ENCODE data around the gene PIWIL1. TPM values are rescaled to one million over a fixed set of nuclear protein-coding genes. Genes with fewer than 3 reads are reported as not detected.
A peak's percentile ranks its signal among the peaks of the same experiment; 100 is the strongest.

Gene PIWIL1
- total RNA-seq, 1 experiment from 2014 or later: not detected

GRCh38 chr12:130396667-130397066 is 59.0 kb downstream of the PIWIL1 start:
- peaks cover 20% of the 10 kb centered on the region for H3K27me3 ChIP-seq (replicated peaks; ENCODE audit: insufficient read depth, low read depth, low read length, poor library complexity)
- H3K36me3 ChIP-seq (ENCODE audit: insufficient read depth, low read length, poor library complexity, severe bottlenecking): no peaks in the 10 kb centered on the region
- TF ChIP-seq EZH2 (IDR thresholded peaks at IDR 0.05; ENCODE audit: borderline replicate concordance, low read depth, low read length, poor library complexity, severe bottlenecking) (no peak), CTCF (conservative IDR thresholded peaks at IDR 0.05; ENCODE audit: low read depth, low read length) (no peak)
- BruUV-seq (replicated peaks): no TSS peak
- POLR2A ChIA-PET (ENCODE audit: low non-redundant PET): no interaction called here
- H3K9me3 ChIP-seq (ENCODE audit: low read depth, low read length, poor library complexity, severe bottlenecking): no peaks in the 10 kb centered on the region
- CTCF ChIA-PET: no interaction called here
- H3K4me3 ChIP-seq (ENCODE audit: low read depth, low read length, poor library complexity, severe bottlenecking): peak overlapping the region; percentile 7
- no peak overlapping the region for H3K27ac ChIP-seq (ENCODE audit: low read depth, low read length, poor library complexity, severe bottlenecking)
- DNase-seq (ENCODE audit: low spot score): no peak
- no peaks in the 10 kb centered on the region for H3K4me1 ChIP-seq (ENCODE audit: insufficient read depth, low read length, poor library complexity, severe bottlenecking)
- intact Hi-C loops (cut with micrococcal nuclease; ENCODE audit: unreplicated experiment): no loop called here

DNA sequence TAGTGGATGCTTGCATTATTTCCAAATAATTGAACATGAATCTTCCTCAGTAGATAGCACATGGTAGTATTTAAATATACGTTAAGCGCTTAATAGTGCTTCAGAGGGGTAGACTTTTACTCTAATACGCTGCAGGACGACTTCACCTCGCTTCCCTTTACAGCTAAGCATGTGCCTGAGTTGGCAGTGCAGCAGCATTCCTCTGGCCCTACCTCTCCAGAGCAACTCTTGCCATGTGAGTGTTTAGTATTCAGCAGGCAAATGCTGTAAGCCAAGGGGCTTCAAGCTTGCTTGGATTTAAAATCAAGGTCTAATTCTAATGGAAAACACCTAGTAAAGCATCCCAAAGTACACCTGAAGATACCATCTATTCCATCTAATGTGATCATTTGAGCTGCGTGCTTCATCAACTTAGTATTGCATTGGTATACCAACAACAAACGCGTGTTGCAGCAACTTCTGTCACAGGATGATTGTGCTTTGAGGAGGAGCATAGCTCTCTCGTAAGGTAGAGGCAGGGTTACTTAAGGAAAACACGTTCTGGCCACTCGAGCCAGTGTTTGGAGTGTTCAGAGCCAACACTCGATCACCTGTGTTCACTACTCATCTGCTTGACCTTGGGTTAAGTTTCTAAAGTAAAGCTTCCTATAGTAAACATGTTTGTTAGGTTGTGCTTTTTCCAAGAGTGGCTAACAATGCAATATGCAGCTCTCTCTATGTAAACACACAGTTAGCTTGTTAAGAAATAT is 60.6 kb downstream of the PIWIL1 start:
- Histone ChIP-seq H3K4me1 (ENCODE audit: insufficient read depth, low read length, poor library complexity, severe bottlenecking) (no peaks in the 10 kb centered on the region), H3K36me3 (ENCODE audit: insufficient read depth, low read length, poor library complexity, severe bottlenecking) (no peaks in the 10 kb centered on the region), H3K27me3 (replicated peaks; ENCODE audit: insufficient read depth, low read depth, low read length, poor library complexity) (peaks cover 23% of the 10 kb centered on the region), H3K9me3 (ENCODE audit: low read depth, low read length, poor library complexity, severe bottlenecking) (no peaks in the 10 kb centered on the region), H3K27ac (ENCODE audit: low read depth, low read length, poor library complexity, severe bottlenecking) (no peak overlapping the region), H3K4me3 (ENCODE audit: low read depth, low read length, poor library complexity, severe bottlenecking) (no peak overlapping the region)
- no TSS peak for BruUV-seq (replicated peaks)
- intact Hi-C loops (cut with micrococcal nuclease; ENCODE audit: unreplicated experiment): no loop called here
- TF ChIP-seq EZH2 (IDR thresholded peaks at IDR 0.05; ENCODE audit: borderline replicate concordance, low read depth, low read length, poor library complexity, severe bottlenecking) (no peak), CTCF (conservative IDR thresholded peaks at IDR 0.05; ENCODE audit: low read depth, low read length) (no peak)
- POLR2A ChIA-PET (ENCODE audit: low non-redundant PET): no interaction called here
- no peak for DNase-seq (ENCODE audit: low spot score)
- CTCF ChIA-PET: no interaction called here

GRCh38 chr12:130401703-130402102 is 64.0 kb downstream of the PIWIL1 start:
- H3K4me1 ChIP-seq (ENCODE audit: insufficient read depth, low read length, poor library complexity, severe bottlenecking): no peaks in the 10 kb centered on the region
- TF ChIP-seq EZH2 (IDR thresholded peaks at IDR 0.05; ENCODE audit: borderline replicate concordance, low read depth, low read length, poor library complexity, severe bottlenecking): no peak
- TF ChIP-seq CTCF (conservative IDR thresholded peaks at IDR 0.05; ENCODE audit: low read depth, low read length): peak; percentile 26; the same call in 1 of the 2 replicates
- H3K27me3 ChIP-seq (replicated peaks; ENCODE audit: insufficient read depth, low read depth, low read length, poor library complexity): peaks cover 33% of the 10 kb centered on the region
- DNase-seq (ENCODE audit: low spot score): peak; percentile 14
- intact Hi-C loops (cut with micrococcal nuclease; ENCODE audit: unreplicated experiment): loop anchor here (5.0 kb wide), 1 partner anchor 346 kb away; no protein-coding TSS in a partner anchor
- H3K9me3 ChIP-seq (ENCODE audit: low read depth, low read length, poor library complexity, severe bottlenecking): no peaks in the 10 kb centered on the region
- no TSS peak for BruUV-seq (replicated peaks)
- CTCF ChIA-PET: no interaction called here
- H3K4me3 ChIP-seq (ENCODE audit: low read depth, low read length, poor library complexity, severe bottlenecking): no peak overlapping the region
- no peak overlapping the region for H3K27ac ChIP-seq (ENCODE audit: low read depth, low read length, poor library complexity, severe bottlenecking)
- POLR2A ChIA-PET (ENCODE audit: low non-redundant PET): no interaction called here
- H3K36me3 ChIP-seq (ENCODE audit: insufficient read depth, low read length, poor library complexity, severe bottlenecking): no peaks in the 10 kb centered on the region
